Measurements from ENCODE around the gene ARL14. TPM values are rescaled to one million over a fixed set of nuclear protein-coding genes. Genes with fewer than 3 reads are reported as not detected.

The ARL14 gene
- total RNA-seq, 3 donors from 2014 or later = not detected

GRCh38 chr3:160719710-160720109, 42.8 kb downstream of the ARL14 start:
- no peaks in the 10 kb centered on the region for H3K4me1 ChIP-seq
- H3K4me3 ChIP-seq = no peak overlapping the region
- no peaks in the 10 kb centered on the region for H3K27me3 ChIP-seq
- DNase-seq (ENCODE audit: low spot score in 2 of 2) = no peak
- no peak overlapping the region for H3K27ac ChIP-seq
- H3K9me3 ChIP-seq = no peaks in the 10 kb centered on the region
- TF ChIP-seq, protein P1, sequence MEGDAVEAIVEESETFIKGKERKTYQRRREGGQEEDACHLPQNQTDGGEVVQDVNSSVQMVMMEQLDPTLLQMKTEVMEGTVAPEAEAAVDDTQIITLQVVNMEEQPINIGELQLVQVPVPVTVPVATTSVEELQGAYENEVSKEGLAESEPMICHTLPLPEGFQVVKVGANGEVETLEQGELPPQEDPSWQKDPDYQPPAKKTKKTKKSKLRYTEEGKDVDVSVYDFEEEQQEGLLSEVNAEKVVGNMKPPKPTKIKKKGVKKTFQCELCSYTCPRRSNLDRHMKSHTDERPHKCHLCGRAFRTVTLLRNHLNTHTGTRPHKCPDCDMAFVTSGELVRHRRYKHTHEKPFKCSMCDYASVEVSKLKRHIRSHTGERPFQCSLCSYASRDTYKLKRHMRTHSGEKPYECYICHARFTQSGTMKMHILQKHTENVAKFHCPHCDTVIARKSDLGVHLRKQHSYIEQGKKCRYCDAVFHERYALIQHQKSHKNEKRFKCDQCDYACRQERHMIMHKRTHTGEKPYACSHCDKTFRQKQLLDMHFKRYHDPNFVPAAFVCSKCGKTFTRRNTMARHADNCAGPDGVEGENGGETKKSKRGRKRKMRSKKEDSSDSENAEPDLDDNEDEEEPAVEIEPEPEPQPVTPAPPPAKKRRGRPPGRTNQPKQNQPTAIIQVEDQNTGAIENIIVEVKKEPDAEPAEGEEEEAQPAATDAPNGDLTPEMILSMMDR (IDR thresholded peaks at IDR 0.05) = no peak
- no peak for TF ChIP-seq POLR2AphosphoS5 (IDR thresholded peaks at IDR 0.05)
- TF ChIP-seq POLR2A (IDR thresholded peaks at IDR 0.05) = no peak
- H3K36me3 ChIP-seq = no peaks in the 10 kb centered on the region
- intact Hi-C loops (cut with DNase I; ENCODE audit: low total_unique reads) = no loop called here

DNA sequence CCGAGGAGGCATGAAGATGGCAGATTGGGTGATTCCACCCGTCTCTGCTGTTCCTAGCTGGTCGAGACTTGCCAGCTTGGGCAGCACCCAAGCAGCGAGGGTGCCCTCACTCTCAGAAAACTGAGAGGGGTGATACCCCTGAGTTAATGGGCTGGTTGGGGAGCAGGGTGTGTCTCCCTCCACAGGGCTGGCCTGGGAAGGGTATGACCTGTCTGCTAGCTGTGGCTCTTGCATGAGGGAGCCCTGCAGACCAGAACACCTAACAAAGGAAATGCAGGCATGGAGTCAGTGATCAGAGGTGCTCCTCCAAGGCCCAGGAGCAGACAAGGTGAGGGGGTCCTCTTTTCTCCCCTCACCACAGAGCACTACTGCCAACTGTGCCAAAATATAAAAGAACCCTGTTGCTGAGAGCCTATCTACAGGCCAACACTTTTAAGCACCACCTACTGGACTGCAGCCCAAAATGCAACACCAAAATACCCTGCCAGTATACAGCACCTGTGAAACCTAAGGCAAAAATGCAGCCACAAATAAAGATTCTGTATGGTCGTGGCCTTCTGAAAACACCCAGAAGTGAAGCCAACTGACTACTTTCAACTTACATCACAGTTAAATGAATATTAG, 43.3 kb downstream of the ARL14 start:
- no peaks in the 10 kb centered on the region for H3K9me3 ChIP-seq
- H3K36me3 ChIP-seq = no peaks in the 10 kb centered on the region
- no peaks in the 10 kb centered on the region for H3K4me1 ChIP-seq
- no peak for DNase-seq (ENCODE audit: low spot score in 2 of 2)
- no peak overlapping the region for H3K4me3 ChIP-seq
- no peak overlapping the region for H3K27ac ChIP-seq
- H3K27me3 ChIP-seq = no peaks in the 10 kb centered on the region
- no peak for TF ChIP-seq POLR2AphosphoS5 (IDR thresholded peaks at IDR 0.05)
- TF ChIP-seq, protein P1 (IDR thresholded peaks at IDR 0.05) = no peak
- no peak for TF ChIP-seq POLR2A (IDR thresholded peaks at IDR 0.05)
- intact Hi-C loops (cut with DNase I; ENCODE audit: low total_unique reads) = no loop called here

DNA sequence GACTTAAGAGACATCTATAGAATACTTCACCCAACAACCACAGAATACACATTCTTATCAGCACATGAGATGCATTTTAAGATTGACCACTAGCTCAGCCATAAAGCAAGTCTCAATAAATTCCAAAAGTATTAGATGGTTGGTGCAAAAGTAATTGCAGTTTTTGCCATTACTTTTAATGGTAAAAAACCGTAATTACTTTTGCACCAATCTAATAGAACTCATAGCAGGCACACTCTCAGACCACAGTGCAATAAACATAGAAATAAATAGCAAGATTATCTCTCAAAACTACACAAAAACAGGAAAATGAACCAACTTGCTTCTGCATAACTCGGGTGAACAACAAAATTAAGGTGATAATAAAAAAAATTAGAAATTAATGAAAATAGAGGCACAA, 45.4 kb downstream of the ARL14 start:
- H3K27ac ChIP-seq = no peak overlapping the region
- no peak overlapping the region for H3K4me3 ChIP-seq
- no peaks in the 10 kb centered on the region for H3K27me3 ChIP-seq
- H3K36me3 ChIP-seq = no peaks in the 10 kb centered on the region
- no peaks in the 10 kb centered on the region for H3K4me1 ChIP-seq
- no peak for DNase-seq (ENCODE audit: low spot score in 2 of 2)
- no peaks in the 10 kb centered on the region for H3K9me3 ChIP-seq
- TF ChIP-seq, protein P1 (IDR thresholded peaks at IDR 0.05) = no peak
- no peak for TF ChIP-seq POLR2A (IDR thresholded peaks at IDR 0.05)
- no peak for TF ChIP-seq POLR2AphosphoS5 (IDR thresholded peaks at IDR 0.05)
- intact Hi-C loops (cut with DNase I; ENCODE audit: low total_unique reads) = loop anchor here (2.0 kb wide), 1 partner anchor 48 kb away; no protein-coding TSS in a partner anchor

GRCh38 chr3:160725338-160725737, 48.4 kb downstream of the ARL14 start:
- no peaks in the 10 kb centered on the region for H3K27me3 ChIP-seq
- TF ChIP-seq POLR2A (IDR thresholded peaks at IDR 0.05) = no peak
- no peak for TF ChIP-seq POLR2AphosphoS5 (IDR thresholded peaks at IDR 0.05)
- TF ChIP-seq, protein P1 (IDR thresholded peaks at IDR 0.05) = no peak

More at GRCh38 chr3:160725338-160725737, 48.4 kb downstream of the ARL14 start:
- no peaks in the 10 kb centered on the region for H3K36me3 ChIP-seq
- H3K27ac ChIP-seq = no peak overlapping the region
- H3K9me3 ChIP-seq = no peaks in the 10 kb centered on the region
- H3K4me1 ChIP-seq = no peaks in the 10 kb centered on the region
- DNase-seq (ENCODE audit: low spot score in 2 of 2) = no peak
- H3K4me3 ChIP-seq = no peak overlapping the region
- intact Hi-C loops (cut with DNase I; ENCODE audit: low total_unique reads) = no loop called here

Other genes with a start within 250 kb of the ARL14 start
- gene TRIM59, start 227.4 kb upstream of the ARL14 start, total RNA-seq = 1 to 10 TPM in 2 of 3 donors, under 1 TPM in 1; 0.64 to 5.0 (median 3.9) TPM
- gene KPNA4, start 111.6 kb upstream of the ARL14 start, total RNA-seq = 10 to 100 TPM; 25.2 to 39.2 (median 35.6) TPM
- gene PPM1L, start 79.1 kb downstream of the ARL14 start, total RNA-seq = 100 to 1,000 TPM in 1 of 3 donors, 10 to 100 TPM in 2; 12.8 to 136 (median 24.6) TPM